Activated CD4-positive, alpha-beta memory T cell treated with anti-CD3 and anti-CD28 coated beads, Interleukin-2, amount 10 ng/mL, durations not matched to agents 7 days and 5 days (primary cell): Measurements from ENCODE around the gene MYADM. TPM values are rescaled to one million over a fixed set of nuclear protein-coding genes. Genes with fewer than 3 reads are reported as not detected.

Source experiments
- CTCF ChIA-PET: fragments of 350-600 bp; sonication (Branson Sonifier 250); formaldehyde crosslinking; loops from one replicate; lab custom pipeline; 2021; ENCODE audit warnings: antibody characterized with exemption, inconsistent platforms; lab: Charles Lee
- POLR2A ChIA-PET: fragments of 350-600 bp; sonication (Branson Sonifier 250); formaldehyde crosslinking; loops from one replicate; lab custom pipeline; 2021; ENCODE audit warnings: antibody characterized with exemption; lab: Charles Lee
- DNase-seq: peaks from one replicate; pipeline ENCODE4 v3.0.0-alpha.2; 2020
- H3K27ac Mint-ChIP-seq: one replicate; pipeline ENCODE4 v1.8.0; 2021; ENCODE audit warnings: mild to moderate bottlenecking, mixed read lengths
- H3K27me3 Mint-ChIP-seq: one replicate; pipeline ENCODE4 v1.8.0; 2021; ENCODE audit warnings: mixed read lengths
- H3K36me3 Mint-ChIP-seq: one replicate; pipeline ENCODE4 v1.8.0; 2021; ENCODE audit warnings: low read depth, mixed read lengths
- H3K4me1 Mint-ChIP-seq: one replicate; pipeline ENCODE4 v1.8.0; 2021; ENCODE audit warnings: mixed read lengths
- H3K4me3 Mint-ChIP-seq: one replicate; pipeline ENCODE4 v1.8.0; 2021; ENCODE audit warnings: mild to moderate bottlenecking, mixed read lengths
- H3K9me3 Mint-ChIP-seq: one replicate; pipeline ENCODE4 v1.8.0; 2021; ENCODE audit warnings: mixed read lengths
- total RNA-seq, 2 experiments: library from RNA; stranded (reverse); gene quantifications; one replicate each; pipeline ENCODE4 v1.2.3, GENCODE V29; 2021

Gene MYADM
- total RNA-seq, 2 experiments from 2014 or later = 109 TPM

DNA sequence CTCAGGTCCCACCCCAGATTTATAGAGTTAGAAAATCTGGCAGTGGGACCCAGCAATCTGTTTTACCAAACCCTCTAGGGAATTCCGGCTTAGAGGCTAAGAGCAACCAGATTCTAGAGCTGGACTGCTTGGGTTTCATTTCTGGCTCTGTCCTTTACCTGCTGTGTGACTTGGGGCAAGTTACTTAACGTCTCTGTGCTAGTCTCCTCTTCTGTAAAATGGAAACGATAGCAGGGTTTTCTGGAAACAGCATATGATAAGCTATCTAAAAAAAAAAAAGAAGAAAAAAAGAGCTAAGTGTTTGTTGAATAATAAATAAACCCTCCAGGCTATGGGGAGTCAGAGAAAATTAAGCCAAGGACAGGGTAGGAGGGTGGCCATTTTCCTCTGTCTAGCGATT is 29.8 kb downstream of the MYADM start:
- peaks cover 2% of the 10 kb centered on the region for H3K4me1 Mint-ChIP-seq
- H3K27ac Mint-ChIP-seq = no peak overlapping the region
- POLR2A ChIA-PET = no interaction called here
- CTCF ChIA-PET = interaction anchor here (0.7 to 1.7 kb wide), 2 partner anchors 44 to 56 kb away, joined by 3 read pairs; no protein-coding TSS in a partner anchor
- DNase-seq = no peak
- H3K27me3 Mint-ChIP-seq = peaks cover 13% of the 10 kb centered on the region
- peaks cover 2% of the 10 kb centered on the region for H3K9me3 Mint-ChIP-seq
- no peak overlapping the region for H3K4me3 Mint-ChIP-seq
- no peaks in the 10 kb centered on the region for H3K36me3 Mint-ChIP-seq

DNA sequence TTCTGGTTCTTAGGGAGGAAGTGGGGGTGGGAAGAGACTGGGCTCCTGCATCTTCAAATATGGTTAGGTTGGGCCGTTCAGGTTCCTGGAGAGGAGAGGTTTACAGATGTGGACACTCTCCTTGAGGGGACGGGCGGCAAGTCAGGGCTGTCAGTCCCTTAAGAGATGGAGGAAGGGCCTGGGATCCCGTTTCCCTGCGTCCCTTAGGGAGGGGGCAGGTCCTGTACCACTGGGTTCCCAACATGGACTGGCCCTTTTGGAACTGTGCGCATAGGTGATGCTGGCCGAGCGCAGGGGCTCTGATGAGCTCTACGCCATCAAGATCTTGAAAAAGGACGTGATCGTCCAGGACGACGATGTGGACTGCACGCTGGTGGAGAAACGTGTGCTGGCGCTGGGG is 30.5 kb downstream of the MYADM start:
- H3K4me3 Mint-ChIP-seq = no peak overlapping the region
- peaks cover 14% of the 10 kb centered on the region for H3K27me3 Mint-ChIP-seq
- POLR2A ChIA-PET = no interaction called here
- H3K27ac Mint-ChIP-seq = no peak overlapping the region
- CTCF ChIA-PET = interaction anchor here (0.7 kb wide), 1 partner anchor 44 kb away, joined by 3 read pairs; no protein-coding TSS in a partner anchor
- DNase-seq = no peak
- peaks cover 2% of the 10 kb centered on the region for H3K4me1 Mint-ChIP-seq
- peaks cover 2% of the 10 kb centered on the region for H3K9me3 Mint-ChIP-seq
- no peaks in the 10 kb centered on the region for H3K36me3 Mint-ChIP-seq

- Mint-ChIP-seq H3K27me3 (peaks cover 14% of the 10 kb centered on the region), H3K9me3 (peaks cover 2% of the 10 kb centered on the region), H3K4me1 (peaks cover 2% of the 10 kb centered on the region), H3K36me3 (no peaks in the 10 kb centered on the region), H3K27ac (no peak overlapping the region), H3K4me3 (no peak overlapping the region)
- DNase-seq = peak; percentile 17
- ChIA-PET POLR2A (interaction anchor here (0.9 kb wide), 1 partner anchor 15 kb away, joined by 3 read pairs; no protein-coding TSS in a partner anchor), CTCF (no interaction called here)
Observed at GRCh38 chr19:53898636-53899341, 31.1 kb downstream of the MYADM start.

- peaks cover 25% of the 10 kb centered on the region for H3K27me3 Mint-ChIP-seq
- ChIA-PET CTCF (no interaction called here), POLR2A (no interaction called here)
Observed at GRCh38 chr19:53900191-53900860, 32.6 kb downstream of the MYADM start.

DNA sequence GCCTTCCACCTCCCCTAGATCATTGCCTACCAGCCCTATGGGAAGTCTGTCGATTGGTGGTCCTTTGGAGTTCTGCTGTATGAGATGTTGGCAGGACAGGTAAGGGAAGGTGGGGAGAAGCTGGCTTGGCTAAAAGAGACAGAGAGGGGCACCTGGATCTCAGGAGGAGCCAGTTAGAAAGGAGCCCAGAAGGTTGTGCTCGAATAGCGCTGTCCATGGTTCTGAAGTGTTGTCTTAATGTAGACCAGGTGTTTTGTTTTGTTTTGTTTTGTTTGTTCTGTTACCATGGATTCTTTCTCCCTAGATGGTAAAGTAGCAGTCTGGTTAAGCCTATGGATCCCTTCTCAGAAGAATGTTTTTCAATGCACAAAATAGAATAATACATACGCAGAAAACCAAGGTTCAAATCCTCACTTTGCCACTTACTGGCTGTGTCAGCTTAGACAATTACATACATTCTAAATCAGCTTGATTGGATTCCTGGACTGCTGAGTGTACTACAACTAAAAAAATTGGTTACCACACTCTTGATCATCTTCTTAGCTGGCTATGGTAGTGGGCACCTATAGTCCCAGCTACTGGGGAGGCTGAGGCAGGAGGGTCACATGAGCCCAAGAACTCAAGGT is 35.5 kb downstream of the MYADM start:
- CTCF ChIA-PET = interaction anchor here (0.6 to 1.8 kb wide), 2 partner anchors 120 to 246 kb away, joined by 3 to 7 read pairs; no protein-coding TSS in a partner anchor
- Mint-ChIP-seq H3K9me3 (peaks cover 2% of the 10 kb centered on the region), H3K4me1 (peaks cover 36% of the 10 kb centered on the region), H3K4me3 (no peak overlapping the region), H3K36me3 (no peaks in the 10 kb centered on the region), H3K27me3 (peaks cover 39% of the 10 kb centered on the region), H3K27ac (no peak overlapping the region)
- DNase-seq = peak; percentile 43
- POLR2A ChIA-PET = interaction anchor here (0.6 kb wide), 1 partner anchor 41 kb away, joined by 3 read pairs; no protein-coding TSS in a partner anchor

More at GRCh38 chr19:53900191-53900860, 32.6 kb downstream of the MYADM start:
- Mint-ChIP-seq H3K27ac (no peak overlapping the region), H3K36me3 (no peaks in the 10 kb centered on the region), H3K9me3 (peaks cover 2% of the 10 kb centered on the region), H3K4me3 (no peak overlapping the region), H3K4me1 (peaks cover 15% of the 10 kb centered on the region)
- no peak for DNase-seq

GRCh38 chr19:53904909-53905308 is 37.2 kb downstream of the MYADM start:
- no peak overlapping the region for H3K4me3 Mint-ChIP-seq
- CTCF ChIA-PET = interaction anchor here (1.1 to 1.8 kb wide), 2 partner anchors 61 to 119 kb away, joined by 3 to 7 read pairs; no protein-coding TSS in a partner anchor
- POLR2A ChIA-PET = interaction anchor here (0.8 to 1.4 kb wide), 2 partner anchors 36 to 119 kb away, joined by 3 read pairs; no protein-coding TSS in a partner anchor
- peaks cover 48% of the 10 kb centered on the region for H3K27me3 Mint-ChIP-seq
- no peak overlapping the region for H3K27ac Mint-ChIP-seq
- no peaks in the 10 kb centered on the region for H3K36me3 Mint-ChIP-seq
- no peak for DNase-seq
- no peaks in the 10 kb centered on the region for H3K9me3 Mint-ChIP-seq
- peaks cover 38% of the 10 kb centered on the region for H3K4me1 Mint-ChIP-seq

DNA sequence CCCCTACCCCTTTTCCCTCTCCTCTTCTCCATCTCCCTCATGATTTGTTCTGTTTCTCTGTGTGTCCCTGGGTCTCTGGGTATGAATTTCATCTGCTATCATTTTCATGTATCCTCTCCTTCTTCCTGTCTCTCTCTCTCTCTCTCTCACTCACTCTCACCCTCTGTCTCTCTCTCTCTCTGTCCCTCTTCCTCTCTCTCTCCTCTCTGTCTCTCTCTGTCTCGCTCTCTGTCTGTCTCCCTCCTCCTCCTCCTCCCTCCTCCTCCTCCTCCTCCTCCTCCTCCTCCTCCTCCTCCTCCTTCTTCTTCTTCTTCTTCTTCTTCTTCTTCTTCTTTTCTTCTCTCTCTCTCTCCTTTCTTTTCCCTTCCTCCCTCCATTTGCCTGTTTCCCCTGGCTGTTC is 38.1 kb downstream of the MYADM start:
- CTCF ChIA-PET = no interaction called here
- Mint-ChIP-seq H3K4me1 (peaks cover 38% of the 10 kb centered on the region), H3K36me3 (no peaks in the 10 kb centered on the region), H3K4me3 (no peak overlapping the region), H3K27ac (peak overlapping the region; percentile 6), H3K9me3 (no peaks in the 10 kb centered on the region), H3K27me3 (peaks cover 56% of the 10 kb centered on the region)
- POLR2A ChIA-PET = no interaction called here
- DNase-seq = no peak

DNA sequence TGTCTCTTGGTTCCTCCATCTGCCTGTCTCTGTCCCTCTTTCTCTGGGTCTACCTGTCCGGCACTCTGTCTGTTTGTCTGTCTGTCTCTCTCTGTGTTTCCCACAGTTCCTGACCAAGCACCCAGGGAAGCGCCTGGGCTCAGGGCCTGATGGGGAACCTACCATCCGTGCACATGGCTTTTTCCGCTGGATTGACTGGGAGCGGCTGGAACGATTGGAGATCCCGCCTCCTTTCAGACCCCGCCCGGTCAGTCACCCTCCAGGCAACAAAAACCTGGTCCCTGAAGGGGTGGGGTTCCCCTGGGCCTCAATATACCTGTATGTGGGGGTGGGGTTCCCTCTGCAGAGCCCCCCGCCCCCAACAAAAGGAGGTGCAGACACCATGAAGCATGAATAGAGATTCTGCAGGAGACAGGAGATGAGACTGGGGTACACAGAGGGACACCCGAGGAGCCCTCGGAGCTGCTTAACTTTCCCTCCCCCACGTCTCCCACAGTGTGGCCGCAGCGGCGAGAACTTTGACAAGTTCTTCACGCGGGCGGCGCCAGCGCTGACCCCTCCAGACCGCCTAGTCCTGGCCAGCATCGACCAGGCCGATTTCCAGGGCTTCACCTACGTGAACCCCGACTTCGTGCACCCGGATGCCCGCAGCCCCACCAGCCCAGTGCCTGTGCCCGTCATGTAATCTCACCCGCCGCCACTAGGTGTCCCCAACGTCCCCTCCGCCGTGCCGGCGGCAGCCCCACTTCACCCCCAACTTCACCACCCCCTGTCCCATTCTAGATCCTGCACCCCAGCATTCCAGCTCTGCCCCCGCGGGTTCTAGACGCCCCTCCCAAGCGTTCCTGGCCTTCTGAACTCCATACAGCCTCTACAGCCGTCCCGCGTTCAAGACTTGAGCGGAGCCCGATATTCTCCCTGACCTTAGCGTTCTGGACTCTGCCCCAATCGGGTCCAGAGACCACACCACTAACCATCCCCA is 38.8 kb downstream of the MYADM start:
- H3K36me3 Mint-ChIP-seq = no peaks in the 10 kb centered on the region
- no peaks in the 10 kb centered on the region for H3K9me3 Mint-ChIP-seq
- no peak overlapping the region for H3K27ac Mint-ChIP-seq
- DNase-seq = peak; percentile 69
- peaks cover 38% of the 10 kb centered on the region for H3K4me1 Mint-ChIP-seq
- ChIA-PET POLR2A (no interaction called here), CTCF (interaction anchor here (1.0 to 1.2 kb wide), 3 partner anchors 15 to 117 kb away, joined by 3 to 8 read pairs (median 5); no protein-coding TSS in a partner anchor)
- H3K27me3 Mint-ChIP-seq = peaks cover 62% of the 10 kb centered on the region
- H3K4me3 Mint-ChIP-seq = no peak overlapping the region

- H3K27me3 Mint-ChIP-seq = peaks cover 65% of the 10 kb centered on the region
Observed at GRCh38 chr19:53907193-53907581, 39.5 kb downstream of the MYADM start.

DNA sequence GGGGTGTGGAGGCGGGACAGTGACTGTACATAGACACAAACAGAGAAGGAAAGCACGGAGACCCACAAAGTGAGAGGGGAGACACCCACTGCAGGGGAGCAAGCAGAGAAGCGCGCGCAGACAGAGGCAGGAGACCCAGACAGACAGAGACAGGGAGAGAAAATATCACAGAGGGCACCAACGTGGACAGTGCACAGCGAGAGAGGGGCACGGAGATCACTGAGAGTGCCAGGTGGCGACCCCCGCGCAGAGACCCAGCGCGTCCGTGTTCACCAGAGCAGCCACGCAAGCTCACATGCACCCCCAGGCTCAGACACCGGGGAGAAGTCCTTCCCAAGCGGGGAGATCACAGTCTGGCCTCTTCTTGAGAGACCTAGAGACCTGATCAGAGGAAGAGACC is 40.0 kb downstream of the MYADM start:
- ChIA-PET CTCF (interaction anchor here (1.0 to 1.3 kb wide), 4 partner anchors 10 to 116 kb away, joined by 3 to 8 read pairs (median 4); no protein-coding TSS in a partner anchor), POLR2A (no interaction called here)
- no peak overlapping the region for H3K4me3 Mint-ChIP-seq
- no peaks in the 10 kb centered on the region for H3K36me3 Mint-ChIP-seq
- H3K4me1 Mint-ChIP-seq = peaks cover 38% of the 10 kb centered on the region
- no peak for DNase-seq
- no peak overlapping the region for H3K27ac Mint-ChIP-seq
- no peaks in the 10 kb centered on the region for H3K9me3 Mint-ChIP-seq
- peaks cover 65% of the 10 kb centered on the region for H3K27me3 Mint-ChIP-seq

More at GRCh38 chr19:53907193-53907581, 39.5 kb downstream of the MYADM start:
- Mint-ChIP-seq H3K4me3 (no peak overlapping the region), H3K27ac (no peak overlapping the region), H3K9me3 (no peaks in the 10 kb centered on the region), H3K4me1 (peaks cover 38% of the 10 kb centered on the region), H3K36me3 (no peaks in the 10 kb centered on the region)
- POLR2A ChIA-PET = no interaction called here
- no peak for DNase-seq
- CTCF ChIA-PET = interaction anchor here (1.0 to 1.2 kb wide), 3 partner anchors 16 to 117 kb away, joined by 3 to 8 read pairs (median 5); no protein-coding TSS in a partner anchor

- ChIA-PET CTCF (interaction anchor here (1.0 to 1.3 kb wide), 4 partner anchors 9 to 116 kb away, joined by 3 to 8 read pairs (median 4); no protein-coding TSS in a partner anchor), POLR2A (no interaction called here)
- H3K27me3 Mint-ChIP-seq = peaks cover 64% of the 10 kb centered on the region
- no peaks in the 10 kb centered on the region for H3K9me3 Mint-ChIP-seq
- DNase-seq = peak; percentile 61
- H3K36me3 Mint-ChIP-seq = no peaks in the 10 kb centered on the region
- peaks cover 38% of the 10 kb centered on the region for H3K4me1 Mint-ChIP-seq
- H3K4me3 Mint-ChIP-seq = no peak overlapping the region
- H3K27ac Mint-ChIP-seq = no peak overlapping the region
Observed at GRCh38 chr19:53908106-53908934, 40.6 kb downstream of the MYADM start.
